GM23338 (cell line): ENCODE measurements around the gene CCDC71L. TPM values are rescaled to one million over a fixed set of nuclear protein-coding genes. Genes with fewer than 3 reads are reported as not detected.

Experiments used
- ATAC-seq: fragments of 200-7000 bp; cut with Tn5 transposase; 3 replicates; pipeline ENCODE4 v1.9.1; 2020
- DNase-seq: peaks from one replicate; pipeline ENCODE4 v3.0.0-alpha.2; 2015; ENCODE audit warnings: low spot score
- H2AFZ ChIP-seq: fragments of 200-600 bp; sonication (generic); 2 replicates; pipeline ENCODE4 v1.8.0; 2016; ENCODE audit warnings: antibody characterized with exemption, mild to moderate bottlenecking, moderate library complexity
- H3F3A ChIP-seq: fragments of 200-600 bp; sonication (generic); replicated peaks from 2 replicates; pipeline ENCODE4 v1.8.0; 2017; ENCODE audit warnings: antibody characterized with exemption, mixed run types, low read depth
- H3K27ac ChIP-seq: fragments of 200-600 bp; sonication (generic); 2 replicates; pipeline ENCODE4 v1.6.1; 2016; ENCODE audit warnings: low read depth
- H3K27me3 ChIP-seq: fragments of 200-600 bp; sonication (generic); 2 replicates; pipeline ENCODE4 v1.8.0; 2016; ENCODE audit warnings: mild to moderate bottlenecking, mixed run types, moderate library complexity; ENCODE audit not compliant: insufficient read depth
- H3K36me3 ChIP-seq: fragments of 200-600 bp; sonication (generic); 2 replicates; pipeline ENCODE4 v1.8.0; 2016; ENCODE audit warnings: mild to moderate bottlenecking; ENCODE audit not compliant: insufficient read depth
- H3K4me1 ChIP-seq: fragments of 200-600 bp; sonication (generic); 2 replicates; pipeline ENCODE4 v1.8.0; 2016; ENCODE audit warnings: mild to moderate bottlenecking, moderate library complexity; ENCODE audit not compliant: insufficient read depth
- H3K4me2 ChIP-seq: fragments of 200-600 bp; sonication (generic); 2 replicates; pipeline ENCODE4 v1.7.1; 2017; ENCODE audit warnings: mixed run types
- H3K4me3 ChIP-seq: fragments of 200-600 bp; sonication (generic); 2 replicates; pipeline ENCODE4 v1.6.1; 2016; ENCODE audit warnings: mixed run types
- H3K79me2 ChIP-seq: fragments of 200-600 bp; sonication (generic); replicated peaks from 2 replicates; pipeline ENCODE4 v1.8.0; 2017; ENCODE audit warnings: mild to moderate bottlenecking; ENCODE audit not compliant: insufficient read depth
- H3K9me2 ChIP-seq: fragments of 200-600 bp; sonication (generic); 2 replicates; pipeline ENCODE4 v1.8.0; 2017; ENCODE audit not compliant: insufficient read depth
- H4K20me1 ChIP-seq: fragments of 200-600 bp; sonication (generic); replicated peaks from 2 replicates; pipeline ENCODE4 v1.8.0; 2017; ENCODE audit warnings: mild to moderate bottlenecking; ENCODE audit not compliant: insufficient read depth
- H3K27ac Mint-ChIP-seq: 2 replicates; pipeline ENCODE4 v1.8.0; 2020; ENCODE audit warnings: inconsistent platforms, mild to moderate bottlenecking, moderate library complexity, mixed read lengths
- H3K27me3 Mint-ChIP-seq: 3 replicates; pipeline ENCODE4 v1.8.0; 2022; ENCODE audit warnings: low read depth, mild to moderate bottlenecking, moderate library complexity, mixed read lengths, inconsistent platforms; ENCODE audit not compliant: insufficient read depth, poor library complexity
- H3K36me3 Mint-ChIP-seq: 3 replicates; pipeline ENCODE4 v1.8.0; 2021; ENCODE audit warnings: low read depth, mild to moderate bottlenecking, inconsistent platforms, moderate library complexity, mixed read lengths
- H3K4me1 Mint-ChIP-seq: 3 replicates; pipeline ENCODE4 v1.8.0; 2020; ENCODE audit warnings: mild to moderate bottlenecking, inconsistent platforms, mixed read lengths
- H3K4me3 Mint-ChIP-seq: 3 replicates; pipeline ENCODE4 v1.8.0; 2021; ENCODE audit warnings: moderate library complexity, mild to moderate bottlenecking, inconsistent platforms, mixed read lengths
- H3K9me3 Mint-ChIP-seq: 3 replicates; pipeline ENCODE4 v1.8.0; 2020; ENCODE audit warnings: moderate library complexity, mild to moderate bottlenecking, inconsistent platforms, mixed read lengths
- CREB1 ChIP-seq: fragments of 250-450 bp; sonication (Bioruptor Pico); IDR thresholded peaks from 2 replicates; pipeline ENCODE4 v1.5.0; 2020; ENCODE audit warnings: low read depth, mild to moderate bottlenecking, moderate library complexity
- EZH2 ChIP-seq: fragments of 200-600 bp; sonication (generic); IDR thresholded peaks from one replicate; pipeline ENCODE4 v1.8.0; 2017; ENCODE audit warnings: antibody characterized with exemption, mild to moderate bottlenecking, low read depth; ENCODE audit not compliant: unreplicated experiment
- EZH2phosphoT487 ChIP-seq: fragments of 200-600 bp; sonication (generic); IDR thresholded peaks from one replicate; pipeline ENCODE4 v1.8.1; 2018; ENCODE audit warnings: antibody characterized with exemption; ENCODE audit not compliant: unreplicated experiment
- JUNB ChIP-seq: IDR thresholded peaks from one replicate; pipeline ENCODE4 v1.6.1; 2016; ENCODE audit warnings: antibody characterized with exemption; ENCODE audit not compliant: unreplicated experiment
- NANOG ChIP-seq: IDR thresholded peaks from 2 replicates; pipeline ENCODE4 v1.6.1; 2016; ENCODE audit warnings: antibody characterized with exemption, borderline replicate concordance
- POLR2AphosphoS5 ChIP-seq: IDR thresholded peaks from 2 replicates; pipeline ENCODE4 v1.6.1; 2016; ENCODE audit warnings: antibody characterized with exemption, low read depth
- STAT1 ChIP-seq: IDR thresholded peaks from one replicate; pipeline ENCODE4 v1.6.1; 2016; ENCODE audit warnings: antibody characterized with exemption; ENCODE audit not compliant: unreplicated experiment
- ZNF114 ChIP-seq: fragments of 250-450 bp; sonication (Bioruptor Pico); IDR thresholded peaks from 2 replicates; pipeline ENCODE4 v1.5.0; 2020; ENCODE audit warnings: mild to moderate bottlenecking, moderate library complexity
- ZNF331 ChIP-seq: fragments of 250-450 bp; sonication (Bioruptor Pico); IDR thresholded peaks from 2 replicates; pipeline ENCODE4 v1.5.0; 2020; ENCODE audit warnings: low read depth, mild to moderate bottlenecking, moderate library complexity
- polyA plus RNA-seq: library from polyadenylated mRNA; unstranded; fragments of >200 nt; fragmentation: Nextera tagmentation; extraction: Ambion mirVana; gene quantifications from 2 replicates; pipeline ENCODE4 v1.2.1, GENCODE V29; 2016
- total RNA-seq: library from RNA; depleted of rRNA; stranded (reverse); fragments of >200 nt; shearing (Covaris generic); gene quantifications from 2 replicates; pipeline ENCODE4 v1.2.3, GENCODE V29; 2014
- TF ChIP-seq, protein P1 (sequence below): IDR thresholded peaks from one replicate; pipeline ENCODE4 v1.6.1; 2018; ENCODE audit warnings: antibody characterized with exemption; ENCODE audit not compliant: unreplicated experiment
- TF ChIP-seq, protein P2 (sequence below): fragments of 250-450 bp; sonication (Bioruptor Pico); IDR thresholded peaks from 2 replicates; pipeline ENCODE4 v1.5.0; 2020; ENCODE audit warnings: mild to moderate bottlenecking, moderate library complexity
- TF ChIP-seq, protein P3 (sequence below): IDR thresholded peaks from 2 replicates; pipeline ENCODE4 v1.6.1; 2016; ENCODE audit warnings: antibody characterized with exemption
- TF ChIP-seq, protein P4 (sequence below), 2 experiments: fragments of 200-600 bp in 1 of 2; sonication (generic) in 1 of 2; conservative IDR thresholded peaks; 2 replicates each; pipeline versions ENCODE4 v1.5.1 to v1.6.1; 2016 to 2017; ENCODE audit warnings: antibody characterized with exemption in 2 of 2, low read depth in 2 of 2, mild to moderate bottlenecking in 2 of 2, moderate library complexity in 1 of 2

Gene CCDC71L
- total and polyA plus RNA-seq, 2 experiments from 2014 or later, result 8.4 to 32.3 TPM

GRCh38 chr7:106639476-106640334, 21.3 kb downstream of the CCDC71L start:
- no peak overlapping the region for H3K4me2 ChIP-seq
- Mint-ChIP-seq H3K4me3 (no peak overlapping the region), H3K9me3 (no peaks in the 10 kb centered on the region), H3K27ac (no peak overlapping the region), H3K4me1 (no peaks in the 10 kb centered on the region), H3K36me3 (no peaks in the 10 kb centered on the region), H3K27me3 (no peaks in the 10 kb centered on the region)
- no peaks in the 10 kb centered on the region for H3K4me1 ChIP-seq
- ATAC-seq (no peak), DNase-seq (no peak)
- H3K27ac ChIP-seq, result no peak overlapping the region
- no peaks in the 10 kb centered on the region for H3F3A ChIP-seq
- H3K4me3 ChIP-seq, result no peak overlapping the region
- no peak overlapping the region for H2AFZ ChIP-seq
- TF ChIP-seq, protein P1, sequence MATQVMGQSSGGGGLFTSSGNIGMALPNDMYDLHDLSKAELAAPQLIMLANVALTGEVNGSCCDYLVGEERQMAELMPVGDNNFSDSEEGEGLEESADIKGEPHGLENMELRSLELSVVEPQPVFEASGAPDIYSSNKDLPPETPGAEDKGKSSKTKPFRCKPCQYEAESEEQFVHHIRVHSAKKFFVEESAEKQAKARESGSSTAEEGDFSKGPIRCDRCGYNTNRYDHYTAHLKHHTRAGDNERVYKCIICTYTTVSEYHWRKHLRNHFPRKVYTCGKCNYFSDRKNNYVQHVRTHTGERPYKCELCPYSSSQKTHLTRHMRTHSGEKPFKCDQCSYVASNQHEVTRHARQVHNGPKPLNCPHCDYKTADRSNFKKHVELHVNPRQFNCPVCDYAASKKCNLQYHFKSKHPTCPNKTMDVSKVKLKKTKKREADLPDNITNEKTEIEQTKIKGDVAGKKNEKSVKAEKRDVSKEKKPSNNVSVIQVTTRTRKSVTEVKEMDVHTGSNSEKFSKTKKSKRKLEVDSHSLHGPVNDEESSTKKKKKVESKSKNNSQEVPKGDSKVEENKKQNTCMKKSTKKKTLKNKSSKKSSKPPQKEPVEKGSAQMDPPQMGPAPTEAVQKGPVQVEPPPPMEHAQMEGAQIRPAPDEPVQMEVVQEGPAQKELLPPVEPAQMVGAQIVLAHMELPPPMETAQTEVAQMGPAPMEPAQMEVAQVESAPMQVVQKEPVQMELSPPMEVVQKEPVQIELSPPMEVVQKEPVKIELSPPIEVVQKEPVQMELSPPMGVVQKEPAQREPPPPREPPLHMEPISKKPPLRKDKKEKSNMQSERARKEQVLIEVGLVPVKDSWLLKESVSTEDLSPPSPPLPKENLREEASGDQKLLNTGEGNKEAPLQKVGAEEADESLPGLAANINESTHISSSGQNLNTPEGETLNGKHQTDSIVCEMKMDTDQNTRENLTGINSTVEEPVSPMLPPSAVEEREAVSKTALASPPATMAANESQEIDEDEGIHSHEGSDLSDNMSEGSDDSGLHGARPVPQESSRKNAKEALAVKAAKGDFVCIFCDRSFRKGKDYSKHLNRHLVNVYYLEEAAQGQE, result no peak
- TF ChIP-seq NANOG, result no peak
- TF ChIP-seq POLR2AphosphoS5, result no peak
- no peak for TF ChIP-seq ZNF331 (CRISPR knock-in tag)
- TF ChIP-seq EZH2phosphoT487, result no peak
- TF ChIP-seq ZNF114 (CRISPR knock-in tag), result no peak
- TF ChIP-seq, protein P2, sequence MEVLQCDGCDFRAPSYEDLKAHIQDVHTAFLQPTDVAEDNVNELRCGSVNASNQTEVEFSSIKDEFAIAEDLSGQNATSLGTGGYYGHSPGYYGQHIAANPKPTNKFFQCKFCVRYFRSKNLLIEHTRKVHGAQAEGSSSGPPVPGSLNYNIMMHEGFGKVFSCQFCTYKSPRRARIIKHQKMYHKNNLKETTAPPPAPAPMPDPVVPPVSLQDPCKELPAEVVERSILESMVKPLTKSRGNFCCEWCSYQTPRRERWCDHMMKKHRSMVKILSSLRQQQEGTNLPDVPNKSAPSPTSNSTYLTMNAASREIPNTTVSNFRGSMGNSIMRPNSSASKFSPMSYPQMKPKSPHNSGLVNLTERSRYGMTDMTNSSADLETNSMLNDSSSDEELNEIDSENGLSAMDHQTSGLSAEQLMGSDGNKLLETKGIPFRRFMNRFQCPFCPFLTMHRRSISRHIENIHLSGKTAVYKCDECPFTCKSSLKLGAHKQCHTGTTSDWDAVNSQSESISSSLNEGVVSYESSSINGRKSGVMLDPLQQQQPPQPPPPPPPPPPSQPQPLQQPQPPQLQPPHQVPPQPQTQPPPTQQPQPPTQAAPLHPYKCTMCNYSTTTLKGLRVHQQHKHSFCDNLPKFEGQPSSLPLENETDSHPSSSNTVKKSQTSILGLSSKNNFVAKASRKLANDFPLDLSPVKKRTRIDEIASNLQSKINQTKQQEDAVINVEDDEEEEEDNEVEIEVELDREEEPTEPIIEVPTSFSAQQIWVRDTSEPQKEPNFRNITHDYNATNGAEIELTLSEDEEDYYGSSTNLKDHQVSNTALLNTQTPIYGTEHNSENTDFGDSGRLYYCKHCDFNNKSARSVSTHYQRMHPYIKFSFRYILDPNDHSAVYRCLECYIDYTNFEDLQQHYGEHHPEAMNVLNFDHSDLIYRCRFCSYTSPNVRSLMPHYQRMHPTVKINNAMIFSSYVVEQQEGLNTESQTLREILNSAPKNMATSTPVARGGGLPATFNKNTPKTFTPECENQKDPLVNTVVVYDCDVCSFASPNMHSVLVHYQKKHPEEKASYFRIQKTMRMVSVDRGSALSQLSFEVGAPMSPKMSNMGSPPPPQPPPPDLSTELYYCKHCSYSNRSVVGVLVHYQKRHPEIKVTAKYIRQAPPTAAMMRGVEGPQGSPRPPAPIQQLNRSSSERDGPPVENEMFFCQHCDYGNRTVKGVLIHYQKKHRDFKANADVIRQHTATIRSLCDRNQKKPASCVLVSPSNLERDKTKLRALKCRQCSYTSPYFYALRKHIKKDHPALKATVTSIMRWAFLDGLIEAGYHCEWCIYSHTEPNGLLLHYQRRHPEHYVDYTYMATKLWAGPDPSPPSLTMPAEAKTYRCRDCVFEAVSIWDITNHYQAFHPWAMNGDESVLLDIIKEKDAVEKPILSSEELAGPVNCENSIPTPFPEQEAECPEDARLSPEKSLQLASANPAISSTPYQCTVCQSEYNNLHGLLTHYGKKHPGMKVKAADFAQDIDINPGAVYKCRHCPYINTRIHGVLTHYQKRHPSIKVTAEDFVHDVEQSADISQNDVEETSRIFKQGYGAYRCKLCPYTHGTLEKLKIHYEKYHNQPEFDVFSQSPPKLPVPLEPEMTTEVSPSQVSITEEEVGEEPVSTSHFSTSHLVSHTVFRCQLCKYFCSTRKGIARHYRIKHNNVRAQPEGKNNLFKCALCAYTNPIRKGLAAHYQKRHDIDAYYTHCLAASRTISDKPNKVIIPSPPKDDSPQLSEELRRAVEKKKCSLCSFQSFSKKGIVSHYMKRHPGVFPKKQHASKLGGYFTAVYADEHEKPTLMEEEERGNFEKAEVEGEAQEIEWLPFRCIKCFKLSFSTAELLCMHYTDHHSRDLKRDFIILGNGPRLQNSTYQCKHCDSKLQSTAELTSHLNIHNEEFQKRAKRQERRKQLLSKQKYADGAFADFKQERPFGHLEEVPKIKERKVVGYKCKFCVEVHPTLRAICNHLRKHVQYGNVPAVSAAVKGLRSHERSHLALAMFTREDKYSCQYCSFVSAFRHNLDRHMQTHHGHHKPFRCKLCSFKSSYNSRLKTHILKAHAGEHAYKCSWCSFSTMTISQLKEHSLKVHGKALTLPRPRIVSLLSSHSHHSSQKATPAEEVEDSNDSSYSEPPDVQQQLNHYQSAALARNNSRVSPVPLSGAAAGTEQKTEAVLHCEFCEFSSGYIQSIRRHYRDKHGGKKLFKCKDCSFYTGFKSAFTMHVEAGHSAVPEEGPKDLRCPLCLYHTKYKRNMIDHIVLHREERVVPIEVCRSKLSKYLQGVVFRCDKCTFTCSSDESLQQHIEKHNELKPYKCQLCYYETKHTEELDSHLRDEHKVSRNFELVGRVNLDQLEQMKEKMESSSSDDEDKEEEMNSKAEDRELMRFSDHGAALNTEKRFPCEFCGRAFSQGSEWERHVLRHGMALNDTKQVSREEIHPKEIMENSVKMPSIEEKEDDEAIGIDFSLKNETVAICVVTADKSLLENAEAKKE (CRISPR knock-in tag), result no peak
- no peak for TF ChIP-seq EZH2
- TF ChIP-seq, protein P3, sequence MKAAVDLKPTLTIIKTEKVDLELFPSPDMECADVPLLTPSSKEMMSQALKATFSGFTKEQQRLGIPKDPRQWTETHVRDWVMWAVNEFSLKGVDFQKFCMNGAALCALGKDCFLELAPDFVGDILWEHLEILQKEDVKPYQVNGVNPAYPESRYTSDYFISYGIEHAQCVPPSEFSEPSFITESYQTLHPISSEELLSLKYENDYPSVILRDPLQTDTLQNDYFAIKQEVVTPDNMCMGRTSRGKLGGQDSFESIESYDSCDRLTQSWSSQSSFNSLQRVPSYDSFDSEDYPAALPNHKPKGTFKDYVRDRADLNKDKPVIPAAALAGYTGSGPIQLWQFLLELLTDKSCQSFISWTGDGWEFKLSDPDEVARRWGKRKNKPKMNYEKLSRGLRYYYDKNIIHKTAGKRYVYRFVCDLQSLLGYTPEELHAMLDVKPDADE, result no peak
- TF ChIP-seq STAT1, result no peak
- TF ChIP-seq, protein P4, sequence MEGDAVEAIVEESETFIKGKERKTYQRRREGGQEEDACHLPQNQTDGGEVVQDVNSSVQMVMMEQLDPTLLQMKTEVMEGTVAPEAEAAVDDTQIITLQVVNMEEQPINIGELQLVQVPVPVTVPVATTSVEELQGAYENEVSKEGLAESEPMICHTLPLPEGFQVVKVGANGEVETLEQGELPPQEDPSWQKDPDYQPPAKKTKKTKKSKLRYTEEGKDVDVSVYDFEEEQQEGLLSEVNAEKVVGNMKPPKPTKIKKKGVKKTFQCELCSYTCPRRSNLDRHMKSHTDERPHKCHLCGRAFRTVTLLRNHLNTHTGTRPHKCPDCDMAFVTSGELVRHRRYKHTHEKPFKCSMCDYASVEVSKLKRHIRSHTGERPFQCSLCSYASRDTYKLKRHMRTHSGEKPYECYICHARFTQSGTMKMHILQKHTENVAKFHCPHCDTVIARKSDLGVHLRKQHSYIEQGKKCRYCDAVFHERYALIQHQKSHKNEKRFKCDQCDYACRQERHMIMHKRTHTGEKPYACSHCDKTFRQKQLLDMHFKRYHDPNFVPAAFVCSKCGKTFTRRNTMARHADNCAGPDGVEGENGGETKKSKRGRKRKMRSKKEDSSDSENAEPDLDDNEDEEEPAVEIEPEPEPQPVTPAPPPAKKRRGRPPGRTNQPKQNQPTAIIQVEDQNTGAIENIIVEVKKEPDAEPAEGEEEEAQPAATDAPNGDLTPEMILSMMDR (conservative IDR thresholded peaks at IDR 0.05; ENCODE audit: low read depth in 2 of 2), result no peak
- no peak for TF ChIP-seq CREB1 (CRISPR knock-in tag)
- no peak for TF ChIP-seq JUNB
- peaks cover 5% of the 10 kb centered on the region; the same call in 1 of the 2 replicates for H3K9me2 ChIP-seq
- H3K36me3 ChIP-seq, result no peaks in the 10 kb centered on the region
- H3K79me2 ChIP-seq, result no peaks in the 10 kb centered on the region
- no peaks in the 10 kb centered on the region for H4K20me1 ChIP-seq
- H3K27me3 ChIP-seq, result no peaks in the 10 kb centered on the region
